Fibroblast of the aortic adventitia (primary cell): ENCODE measurements around the gene DNAJC19. TPM values are rescaled to one million over a fixed set of nuclear protein-coding genes. Genes with fewer than 3 reads are reported as not detected.

ENCODE experiments used
- DNase-seq: peaks from one replicate; pipeline ENCODE4 v3.0.0-alpha.2; 2010; ENCODE audit warnings: low read depth
- H3K4me3 ChIP-seq: 2 replicates; pipeline ENCODE4 v1.5.1; 2011; ENCODE audit warnings: low read depth, mild to moderate bottlenecking, control low read depth, low read length, moderate library complexity
- CTCF ChIP-seq: IDR thresholded peaks from 2 replicates; pipeline ENCODE4 v1.5.1; 2011; ENCODE audit warnings: mild to moderate bottlenecking, low read length, control low read depth, inconsistent platforms; ENCODE audit not compliant: insufficient read depth
- total RNA-seq: library from RNA; depleted of rRNA; stranded (reverse); fragments of >200 nt; gene quantifications from 2 replicates; pipeline ENCODE4 v1.2.3, GENCODE V29; 2012; ENCODE audit warnings: low replicate concordance

The DNAJC19 gene
- total RNA-seq, 1 donor: 29.5 TPM

GRCh38 chr3:180962530-180962929, 27.0 kb downstream of the DNAJC19 start:
- no peak for DNase-seq
- TF ChIP-seq CTCF: no peak
- H3K4me3 ChIP-seq: no peak overlapping the region

DNA sequence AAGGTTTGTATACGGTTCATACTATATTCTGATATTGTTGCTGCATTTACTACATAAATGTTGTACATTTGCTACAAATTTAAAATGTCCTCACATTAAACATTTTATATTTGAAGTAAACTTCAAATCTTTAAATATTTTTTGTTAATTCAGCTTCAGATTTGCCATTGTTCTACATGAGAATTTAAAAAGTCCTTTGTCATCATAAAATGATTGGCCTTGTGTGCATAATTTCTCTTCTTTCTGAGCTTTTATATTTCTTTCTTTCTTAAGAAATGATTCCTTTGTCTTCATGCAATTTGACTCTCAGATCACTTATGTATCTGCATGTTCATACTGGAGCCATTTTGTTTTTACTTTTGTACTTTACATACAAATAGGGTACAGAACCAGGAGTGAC, 28.0 kb downstream of the DNAJC19 start:
- DNase-seq: no peak
- no peak overlapping the region for H3K4me3 ChIP-seq
- no peak for TF ChIP-seq CTCF

DNA sequence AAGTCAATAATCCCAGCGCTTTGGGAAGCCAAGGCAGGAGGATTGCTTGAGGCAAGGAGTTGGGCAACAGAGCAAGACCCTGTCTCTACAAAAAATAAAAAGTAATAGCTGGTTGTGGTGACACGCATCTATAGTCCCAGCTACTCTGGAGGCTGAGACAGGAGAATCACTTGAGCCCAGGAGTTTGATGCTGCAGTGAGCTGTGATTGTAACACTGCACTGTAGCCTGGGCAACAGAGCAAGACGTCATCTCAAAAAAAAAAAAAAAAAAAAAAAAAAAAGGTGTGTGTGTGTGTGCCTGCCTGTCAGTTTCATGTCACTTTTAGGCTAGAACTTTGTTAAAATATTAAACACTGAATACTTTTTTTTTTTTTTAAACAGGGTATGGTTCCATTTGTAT, 28.4 kb downstream of the DNAJC19 start:
- no peak for DNase-seq
- no peak overlapping the region for H3K4me3 ChIP-seq
- no peak for TF ChIP-seq CTCF

DNA sequence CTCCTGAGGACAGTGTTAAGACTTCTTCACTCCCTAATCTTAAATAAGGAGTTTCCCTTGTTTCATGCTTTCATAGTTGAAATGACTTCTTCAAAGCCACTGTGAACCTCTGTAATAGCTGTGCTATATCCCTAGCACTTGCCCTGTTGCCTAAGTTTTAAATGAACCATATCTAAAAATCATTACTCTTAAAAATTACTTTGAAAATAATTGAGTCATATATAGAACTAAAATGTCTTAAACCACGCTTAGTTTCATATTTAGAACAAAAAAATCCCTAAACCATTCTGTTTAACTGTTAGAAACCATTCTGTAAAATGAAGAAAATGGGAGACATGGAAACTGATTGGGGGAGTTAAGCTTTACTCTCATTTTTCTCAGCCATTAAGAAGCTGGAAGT, 29.8 kb downstream of the DNAJC19 start:
- no peak overlapping the region for H3K4me3 ChIP-seq
- no peak for TF ChIP-seq CTCF
- no peak for DNase-seq

DNA sequence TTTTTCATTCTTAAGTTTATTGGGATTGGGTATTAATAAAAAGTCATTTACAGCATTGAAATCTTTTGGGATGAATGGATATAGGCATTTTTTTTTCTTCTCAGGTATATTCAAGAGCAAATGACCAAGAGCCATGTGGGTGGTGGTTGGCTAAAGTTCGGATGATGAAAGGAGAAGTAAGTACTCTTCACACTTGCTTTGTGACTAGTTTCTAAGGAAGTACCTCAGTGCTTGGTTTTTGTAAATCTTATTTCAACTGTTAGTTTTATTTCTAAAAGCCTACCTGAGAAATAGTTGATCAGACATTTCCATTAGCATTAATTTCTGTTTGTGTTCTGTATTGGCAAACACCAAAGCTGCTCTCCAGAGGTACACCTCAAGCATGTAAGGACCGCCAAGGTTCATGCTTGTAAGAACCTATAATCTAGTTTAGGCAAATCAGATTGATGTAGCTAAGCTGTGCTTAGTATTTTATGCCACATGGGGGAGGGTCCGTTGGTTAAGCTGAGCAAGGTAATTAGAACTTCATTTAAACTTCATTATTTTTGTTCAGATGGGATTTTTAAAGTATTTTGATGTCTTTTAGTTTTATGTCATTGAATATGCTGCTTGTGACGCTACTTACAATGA, 41.7 kb downstream of the DNAJC19 start:
- DNase-seq: peak; percentile 8
- H3K4me3 ChIP-seq: no peak overlapping the region
- TF ChIP-seq CTCF: no peak

DNA sequence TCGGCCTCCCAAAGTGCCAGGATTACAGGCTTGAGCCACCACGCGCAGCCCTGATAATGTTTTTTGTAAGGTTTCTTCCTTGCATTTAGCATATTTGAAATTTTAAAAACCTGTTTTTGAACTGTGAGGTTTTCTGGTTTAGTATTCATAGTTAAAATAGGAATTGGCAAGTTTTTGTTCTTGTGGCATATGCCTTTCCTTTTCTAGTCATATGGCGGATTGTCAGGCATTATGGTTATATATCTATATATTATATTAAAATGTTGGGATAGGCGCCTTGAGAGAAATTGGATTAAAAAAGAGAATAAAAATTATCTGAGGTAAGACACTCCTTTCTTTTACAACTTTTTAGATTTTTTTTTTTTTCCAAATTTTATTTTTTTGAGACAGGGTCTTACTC, 48.7 kb downstream of the DNAJC19 start:
- TF ChIP-seq CTCF: no peak
- no peak for DNase-seq
- H3K4me3 ChIP-seq: no peak overlapping the region

DNA sequence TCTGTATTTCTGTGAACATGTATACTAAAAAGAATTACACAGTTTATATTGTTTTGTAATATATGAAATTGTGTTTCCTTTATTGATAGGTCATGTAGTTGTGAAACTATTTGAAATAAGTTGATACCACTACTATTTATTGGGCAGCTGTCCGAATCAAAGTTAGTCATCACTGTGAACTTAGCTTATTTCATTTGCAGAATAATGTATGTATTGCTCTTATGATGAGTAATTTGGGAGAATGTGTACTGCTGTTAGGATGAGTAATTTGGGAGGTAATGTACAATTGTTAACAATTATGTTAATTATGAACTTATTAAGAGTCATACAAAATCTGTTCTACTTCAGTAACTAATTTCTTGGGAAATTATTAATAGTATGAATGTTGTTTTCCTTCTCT, 54.9 kb downstream of the DNAJC19 start:
- no peak overlapping the region for H3K4me3 ChIP-seq
- no peak for TF ChIP-seq CTCF
- no peak for DNase-seq
